HG02798 (cell line): ENCODE data around the gene RGL3.
A peak's percentile ranks its signal among the peaks of the same experiment; 100 is the strongest.
"Not testable (repeated sequence)": the region's sequence is repeated elsewhere in the genome, so short reads cannot be mapped to it uniquely, and the experiment has no call there.

Experiments
- ATAC-seq: cut with Tn5 transposase; IDR thresholded peaks from one replicate; pipeline ENCODE4 v1.9.1; 2021; ENCODE audit warnings: mild to moderate bottlenecking; ENCODE audit not compliant: unreplicated experiment, poor library complexity

RGL3 gene

DNA sequence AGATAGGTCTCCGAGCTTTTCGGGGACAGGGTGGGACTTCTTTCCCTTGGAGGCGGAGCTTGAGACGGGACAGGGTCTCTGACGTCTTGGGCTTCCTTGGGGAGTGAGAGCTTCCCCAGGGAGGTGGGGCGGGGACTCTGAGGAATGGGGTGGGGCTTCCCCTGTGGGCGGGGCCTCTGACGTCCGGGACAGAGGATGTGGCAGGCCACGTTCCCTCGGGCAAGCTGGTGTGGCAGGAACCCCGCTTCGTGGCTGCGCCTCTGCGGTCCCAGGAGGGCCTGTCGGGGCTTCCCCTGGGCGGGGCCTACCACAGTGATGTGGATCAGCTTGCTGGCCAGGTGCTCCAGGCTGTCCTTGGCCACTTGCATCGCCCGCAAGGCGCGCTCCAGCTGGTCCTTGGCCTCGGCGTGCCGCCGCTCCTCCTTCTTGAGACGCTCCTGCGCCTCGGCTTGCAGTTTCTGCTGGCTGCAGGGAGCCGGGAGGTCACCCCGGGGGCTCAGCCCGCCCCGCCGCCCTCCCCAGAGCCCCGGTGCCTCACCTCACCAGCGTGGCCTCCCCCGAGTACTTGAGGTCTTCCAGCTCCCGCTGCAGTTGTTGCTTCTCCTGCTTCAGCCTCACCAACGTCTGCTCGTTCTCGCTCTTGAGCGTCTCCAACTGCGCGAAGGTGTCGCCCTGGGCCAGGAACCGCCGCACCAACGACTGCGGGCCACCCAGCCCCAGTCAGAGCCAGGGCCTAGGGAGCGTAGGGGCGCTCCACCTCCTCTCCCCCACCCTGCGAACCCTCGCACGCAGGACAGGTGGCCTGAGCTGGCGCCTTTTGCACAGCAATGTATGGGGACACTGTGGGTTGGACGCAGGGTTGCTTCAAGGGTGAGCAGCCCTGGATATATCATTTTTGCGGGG lies 3.3 kb upstream of the RGL3 start:
- peak; percentile 61 for ATAC-seq

GRCh38 chr19:11421371-11422098 lies 2.4 kb upstream of the RGL3 start:
- ATAC-seq: peak; percentile 33

GRCh38 chr19:11420429-11421370 lies 1.6 kb upstream of the RGL3 start:
- ATAC-seq: no peak

DNA sequence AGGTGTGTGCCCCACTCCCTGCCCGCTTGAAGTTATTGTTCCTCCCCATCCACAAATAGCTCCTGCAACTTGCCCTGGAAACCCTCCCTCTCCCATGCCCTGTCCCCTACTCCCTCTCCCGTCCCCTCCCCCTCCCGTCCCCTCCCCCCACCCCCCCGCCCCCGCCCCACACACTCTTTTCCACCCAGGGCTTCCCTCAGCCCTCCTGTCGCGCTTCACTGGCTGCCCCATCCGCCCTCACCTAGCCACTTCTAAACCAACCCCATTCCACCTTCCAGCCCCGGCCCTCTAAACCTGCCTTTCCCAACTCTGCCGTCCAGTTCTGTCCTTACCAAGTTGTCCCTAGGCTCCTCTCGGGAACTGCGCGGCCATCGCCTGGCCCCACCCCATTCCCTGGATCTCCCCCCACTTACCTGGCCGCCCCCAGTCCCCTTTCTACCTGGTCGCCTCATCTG lies 993 bp downstream of the RGL3 start:
- no peak for ATAC-seq

DNA sequence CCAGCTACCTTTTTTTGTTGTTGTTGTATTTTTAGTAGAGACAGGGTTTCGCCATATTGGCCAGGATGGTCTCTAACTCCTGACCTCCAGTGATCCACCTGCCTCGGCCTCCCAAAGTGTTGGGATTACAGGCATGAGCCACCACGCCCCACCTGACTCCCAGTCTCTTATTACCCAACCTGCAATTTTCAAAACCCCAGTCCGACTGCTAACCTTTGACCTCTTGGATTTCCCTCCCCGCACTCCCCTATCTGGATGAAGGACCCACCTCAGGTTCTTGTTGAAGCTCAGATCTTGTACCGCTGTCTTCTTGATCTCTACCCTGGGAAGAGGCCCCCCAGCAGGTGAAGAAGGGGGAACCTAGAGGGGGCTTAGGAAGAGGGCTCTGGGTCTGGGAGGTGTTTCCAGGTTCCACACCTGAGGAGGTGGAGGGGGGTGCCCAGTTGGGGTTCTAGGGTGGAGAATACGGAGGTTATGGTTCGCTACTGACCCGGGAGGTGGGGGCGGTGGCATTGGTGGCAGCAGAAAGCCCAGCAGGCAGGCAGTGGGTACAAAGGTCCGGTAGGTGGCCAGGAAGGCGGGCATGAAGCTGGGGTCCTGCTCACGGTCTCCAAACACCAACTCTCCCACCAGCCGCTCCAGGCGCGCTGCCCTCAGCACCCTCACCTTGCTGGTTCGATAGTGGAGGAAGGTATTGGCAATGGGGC lies 2.6 kb downstream of the RGL3 start:
- ATAC-seq: no peak

DNA sequence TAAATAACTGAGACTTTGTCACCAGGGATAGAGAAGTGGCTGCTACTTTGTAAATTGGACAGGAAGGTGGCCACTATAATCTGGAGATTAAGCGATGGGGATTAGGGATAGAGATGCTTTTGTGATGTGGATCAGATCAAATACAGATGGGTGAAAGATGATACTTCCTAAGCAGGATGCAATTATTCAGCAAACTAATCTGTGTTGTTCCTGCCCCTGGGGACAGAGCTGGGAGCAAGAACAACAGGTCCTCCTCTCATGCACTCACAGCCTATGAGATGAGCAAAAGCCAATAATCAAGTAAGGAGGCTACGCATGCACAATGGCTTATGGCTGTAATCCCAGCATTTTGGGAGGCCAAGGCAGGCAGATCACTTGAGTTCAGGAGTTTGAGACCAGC lies 4.6 kb downstream of the RGL3 start:
- ATAC-seq: no peak

GRCh38 chr19:11410682-11411081 lies 8.4 kb downstream of the RGL3 start:
- no peak for ATAC-seq

DNA sequence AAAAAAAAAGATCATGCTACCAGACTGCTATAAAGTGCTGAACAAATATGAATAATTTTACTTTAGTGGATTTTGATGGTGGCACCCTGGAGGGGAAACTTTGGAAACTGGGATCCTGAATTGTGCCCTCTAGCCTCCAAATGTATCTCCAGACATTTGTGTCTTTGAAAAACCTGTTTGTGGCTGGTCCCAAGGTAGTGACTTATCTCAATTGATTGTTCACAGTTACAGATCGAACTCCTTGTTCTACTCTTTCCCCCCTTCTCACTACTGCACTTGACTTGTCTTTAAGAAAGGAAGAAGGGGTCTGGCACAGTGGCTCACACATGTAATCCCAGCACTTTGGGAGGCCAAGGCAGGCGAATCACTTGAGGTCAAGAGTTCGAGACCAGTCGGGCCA lies 10.5 kb downstream of the RGL3 start:
- ATAC-seq: no peak

DNA sequence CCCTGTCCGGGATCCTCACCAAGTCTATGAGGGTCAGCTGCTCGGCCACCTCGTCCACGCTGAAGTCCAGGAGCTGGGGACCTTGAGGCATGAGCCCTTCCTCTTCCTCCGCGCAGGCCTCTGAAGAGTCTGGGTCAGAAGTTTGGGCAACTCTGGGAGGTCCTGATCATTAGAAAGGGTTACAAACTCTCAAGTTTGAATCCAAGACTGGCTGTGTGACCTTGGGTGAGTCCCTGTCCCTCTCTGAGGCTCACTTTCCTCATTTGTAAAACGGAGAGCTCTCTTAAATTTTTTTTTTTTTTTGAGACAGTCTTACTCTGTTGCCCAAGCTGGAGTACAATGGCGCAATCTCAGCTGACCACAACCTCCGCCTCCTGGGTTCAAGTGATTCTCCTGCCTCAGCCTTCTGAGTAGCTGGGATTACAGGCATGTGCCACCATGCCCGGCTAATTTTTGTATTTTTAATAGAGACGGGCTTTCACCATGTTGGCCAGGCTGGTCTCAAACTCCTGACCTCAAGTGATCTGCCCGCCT lies 12.3 kb downstream of the RGL3 start:
- ATAC-seq: not testable (repeated sequence)

DNA sequence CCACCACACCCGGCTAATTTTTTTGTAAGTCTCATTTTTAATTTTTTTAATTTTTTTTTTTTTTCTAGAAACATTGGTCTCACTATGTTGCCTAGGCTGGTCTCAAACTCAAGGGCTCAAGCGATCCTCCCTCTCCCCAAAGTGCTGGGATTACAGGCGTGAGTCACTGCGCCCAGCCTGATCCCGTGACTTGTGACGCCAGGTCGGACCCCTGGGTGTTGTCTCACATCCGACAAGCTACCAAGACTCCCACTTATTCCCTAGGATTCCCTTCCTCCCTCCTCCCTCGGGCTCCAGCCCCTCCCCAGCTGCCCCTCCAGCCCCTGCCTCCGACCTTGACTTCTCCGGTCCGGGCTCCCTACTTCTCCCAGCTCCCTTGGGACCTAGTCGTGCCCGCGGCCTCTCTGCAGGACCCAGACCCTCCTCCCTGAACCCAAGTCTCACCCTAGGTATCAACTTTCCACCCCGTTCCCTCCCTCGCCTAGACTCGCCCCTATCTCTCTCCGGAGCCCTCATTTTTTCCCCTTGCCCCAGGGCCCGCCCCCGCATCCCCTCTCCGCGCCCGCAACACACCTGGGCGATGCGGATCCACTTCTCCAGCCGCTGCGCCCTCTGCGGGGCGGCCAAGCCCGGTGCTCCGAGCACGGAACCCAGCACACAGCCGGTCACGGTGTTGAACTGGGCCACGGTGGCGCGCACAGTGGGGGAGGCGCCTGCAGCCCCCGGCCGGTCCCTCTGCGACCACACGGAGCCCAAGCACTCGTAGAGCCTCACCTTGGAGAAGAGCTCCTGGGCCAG lies 13.1 kb downstream of the RGL3 start:
- ATAC-seq: no peak

DNA sequence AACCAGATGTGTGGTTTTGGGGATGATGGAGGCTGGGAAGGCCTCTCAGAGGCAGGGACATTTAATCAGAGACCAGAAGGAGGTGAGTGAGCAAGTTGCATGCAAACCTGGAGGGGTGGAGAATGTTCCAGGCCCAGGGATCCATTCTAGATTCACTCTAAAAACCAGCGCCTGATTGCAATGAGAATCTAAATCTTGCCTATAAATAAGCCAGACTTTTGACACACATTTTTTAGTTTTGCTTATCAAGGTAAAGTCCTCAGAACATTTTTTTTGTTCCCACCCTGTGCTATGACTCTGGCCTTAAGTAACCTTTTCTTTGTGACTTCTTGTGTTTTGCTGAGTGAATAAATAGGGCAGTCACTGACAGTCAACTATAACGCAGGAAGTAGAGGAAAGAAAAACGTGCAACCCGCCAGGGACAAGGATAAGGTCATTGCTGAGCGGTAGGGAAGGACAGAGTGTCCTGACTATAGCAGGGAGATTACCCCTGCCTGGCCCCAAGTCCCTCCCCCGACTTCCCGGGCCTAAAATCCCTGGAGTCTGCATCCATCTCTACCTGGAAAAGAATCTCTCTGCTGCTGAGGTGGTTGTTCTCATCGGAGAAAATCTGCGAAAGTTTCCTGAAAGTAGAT lies 14.4 kb downstream of the RGL3 start:
- no peak for ATAC-seq

DNA sequence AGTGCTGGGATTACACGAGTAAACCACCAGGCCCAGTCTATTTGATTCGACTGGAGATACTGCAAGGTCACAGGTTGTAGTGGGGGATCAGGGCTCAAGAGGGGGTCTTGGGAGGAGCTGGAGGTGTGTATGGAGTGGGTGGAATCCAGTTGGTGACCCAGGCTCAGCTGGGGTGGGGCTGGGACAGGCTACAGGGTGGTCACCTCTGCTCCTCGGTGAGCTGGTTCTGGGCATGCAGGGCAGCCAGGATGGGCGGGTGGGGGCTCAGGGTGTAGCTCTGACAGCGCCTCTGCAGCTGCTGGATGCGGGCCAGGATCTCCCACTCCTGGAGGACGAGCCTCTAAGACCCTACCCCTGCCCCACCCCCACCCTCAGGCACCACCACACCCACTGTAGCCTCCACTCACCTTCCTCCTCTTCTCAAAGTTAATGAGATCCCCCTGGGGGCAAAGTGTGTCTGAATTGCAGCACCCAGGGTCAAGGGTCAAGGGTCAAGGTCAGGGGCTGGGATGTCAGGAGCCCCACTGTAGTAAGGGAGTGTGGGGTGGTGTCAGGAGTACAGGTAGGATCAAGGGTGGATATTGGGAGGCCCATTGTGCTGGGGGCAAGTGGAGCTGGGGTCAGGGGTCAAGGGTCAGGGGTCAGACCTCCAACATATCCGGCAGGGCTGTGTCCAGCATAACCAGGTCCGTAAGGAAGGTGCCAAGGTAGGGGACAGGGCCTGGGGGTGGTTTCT lies 17.1 kb downstream of the RGL3 start:
- ATAC-seq: no peak

GRCh38 chr19:11400798-11401197 lies 18.3 kb downstream of the RGL3 start:
- no peak for ATAC-seq

DNA sequence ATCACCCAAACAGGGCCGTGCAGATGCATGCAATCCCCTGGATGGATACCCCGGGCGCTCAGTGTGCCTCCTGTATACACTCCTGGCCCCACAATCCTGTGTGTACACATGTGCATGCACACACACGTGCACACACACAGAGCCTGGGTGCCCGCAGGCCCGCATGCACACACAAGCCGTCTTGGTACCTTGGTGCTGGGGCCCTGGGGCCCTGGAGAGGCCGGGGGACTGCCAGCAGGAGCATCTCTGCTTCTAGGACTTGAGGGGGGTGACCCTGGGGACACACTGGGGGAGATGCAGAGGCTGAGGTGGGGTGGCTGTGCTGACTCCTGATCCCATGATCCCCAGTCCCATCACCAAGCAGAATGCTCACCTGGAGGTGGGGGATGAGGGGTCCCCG lies 19.4 kb downstream of the RGL3 start:
- ATAC-seq: no peak

DNA sequence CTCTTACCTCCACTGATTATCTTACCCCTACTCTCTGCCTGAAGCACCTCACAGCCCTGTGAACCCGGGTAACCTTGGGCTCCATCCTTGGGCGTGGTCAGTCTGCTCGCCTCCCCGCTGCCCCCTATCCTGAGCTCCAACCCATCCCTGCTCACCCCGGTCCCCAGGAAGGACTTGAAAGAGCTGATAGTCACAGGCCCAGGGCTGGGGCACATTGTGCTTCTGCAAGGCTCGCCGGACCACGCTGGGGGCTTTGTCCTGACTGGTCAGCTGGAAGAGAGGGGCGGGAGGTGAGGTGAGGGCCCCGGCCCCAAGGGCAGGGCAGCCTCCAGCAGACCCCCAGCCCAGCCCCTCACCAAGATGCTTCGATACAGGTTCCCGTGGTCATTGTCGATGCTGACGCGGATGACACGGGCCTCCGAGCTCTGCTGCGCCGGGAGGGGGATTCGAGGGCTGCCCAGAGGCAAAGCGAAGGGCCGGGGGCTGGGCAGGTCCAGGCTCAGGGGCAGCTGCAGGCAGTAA lies 22.0 kb downstream of the RGL3 start:
- ATAC-seq: no peak

GRCh38 chr19:11390933-11391680 lies 28.0 kb downstream of the RGL3 start:
- no peak for ATAC-seq

- ATAC-seq: no peak
Measured at GRCh38 chr19:11390359-11390758, 28.8 kb downstream of the RGL3 start.
